Stimulated activated CD4-positive, alpha-beta T cell treated with anti-CD3 and anti-CD28 coated beads, Interleukin-1b, Interleukin-23, amount 100 ng/mL, for 4 hours (primary cell): ENCODE measurements around the gene CNOT11.
"Not testable (repeated sequence)": the region's sequence is repeated elsewhere in the genome, so short reads cannot be mapped to it uniquely, and the experiment has no call there.

Experiments used
- DNase-seq, 2 donors: peaks; one replicate each; pipeline ENCODE4 v3.0.0-alpha.2; 2020; ENCODE audit warnings: low read depth in 2 of 2

CNOT11 gene

GRCh38 chr2:101252408-101253012 lies at the start of gene CNOT11:
TSS of gene CNOT11 (plus strand) at chr2:101252886. CDS start at chr2:101252965, 79 bp downstream.
- DNase-seq, result peak; percentile 99

GRCh38 chr2:101204400-101205115 lies 48.1 kb upstream of the CNOT11 start:
- DNase-seq, result no peak

GRCh38 chr2:101205521-101206479 lies 46.9 kb upstream of the CNOT11 start:
- peak in 1 of 2 donors; percentile 12 for DNase-seq

- no peak for DNase-seq
Measured at GRCh38 chr2:101208830-101209229, 43.9 kb upstream of the CNOT11 start.

GRCh38 chr2:101219246-101219645 lies 33.4 kb upstream of the CNOT11 start:
- no peak for DNase-seq

- not testable (repeated sequence) for DNase-seq
Measured at GRCh38 chr2:101220091-101220490, 32.6 kb upstream of the CNOT11 start.

- DNase-seq, result no peak
Measured at GRCh38 chr2:101223814-101224231, 28.9 kb upstream of the CNOT11 start.

- no peak for DNase-seq
Measured at GRCh38 chr2:101230541-101231001, 22.1 kb upstream of the CNOT11 start.

- no peak for DNase-seq
Measured at GRCh38 chr2:101231240-101231639, 21.4 kb upstream of the CNOT11 start.

GRCh38 chr2:101231937-101232730 lies 20.6 kb upstream of the CNOT11 start:
- no peak for DNase-seq

GRCh38 chr2:101232770-101233169 lies 19.9 kb upstream of the CNOT11 start:
- DNase-seq, result no peak

- DNase-seq, result no peak
Measured at GRCh38 chr2:101234169-101234938, 18.3 kb upstream of the CNOT11 start.

- not testable (repeated sequence) for DNase-seq
Measured at GRCh38 chr2:101235956-101236355, 16.7 kb upstream of the CNOT11 start.

GRCh38 chr2:101237944-101238343 lies 14.7 kb upstream of the CNOT11 start:
- not testable (repeated sequence) for DNase-seq

GRCh38 chr2:101238930-101239759 lies 13.5 kb upstream of the CNOT11 start:
- no peak for DNase-seq

- DNase-seq, result not testable (repeated sequence)
Measured at GRCh38 chr2:101239760-101240118, 12.9 kb upstream of the CNOT11 start.

- not testable (repeated sequence) for DNase-seq
Measured at GRCh38 chr2:101240694-101241093, 12.0 kb upstream of the CNOT11 start.

GRCh38 chr2:101241158-101241557 lies 11.5 kb upstream of the CNOT11 start:
- no peak for DNase-seq

GRCh38 chr2:101244373-101244772 lies 8.3 kb upstream of the CNOT11 start:
- not testable (repeated sequence) for DNase-seq

GRCh38 chr2:101244899-101245298 lies 7.8 kb upstream of the CNOT11 start:
- DNase-seq, result not testable (repeated sequence)
